ENCODE results near the gene TSKS.

DNA sequence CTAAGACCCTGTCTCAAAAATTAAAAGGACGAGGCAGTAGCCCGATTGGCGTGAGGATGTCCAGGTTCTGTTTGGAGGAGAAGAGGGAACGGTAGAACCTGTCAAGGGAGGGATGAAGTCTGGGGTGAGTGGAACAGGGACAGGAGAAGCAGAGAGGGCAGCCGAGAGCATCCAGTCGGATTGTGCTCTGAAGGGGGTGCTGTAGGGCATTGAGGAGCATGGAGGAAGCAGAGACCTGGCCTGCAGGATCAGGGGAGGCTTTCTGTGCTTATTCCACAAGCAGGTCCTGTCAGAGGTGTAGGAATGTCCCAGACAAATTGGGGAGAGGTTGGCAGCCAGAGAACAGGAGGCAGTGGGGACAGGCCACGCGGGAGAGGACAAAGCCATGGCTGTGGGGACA, 17.8 kb upstream of the TSKS start:
- TF ChIP-seq EZH2 (IDR thresholded peaks at IDR 0.05): no peak
- TF ChIP-seq, protein P1, sequence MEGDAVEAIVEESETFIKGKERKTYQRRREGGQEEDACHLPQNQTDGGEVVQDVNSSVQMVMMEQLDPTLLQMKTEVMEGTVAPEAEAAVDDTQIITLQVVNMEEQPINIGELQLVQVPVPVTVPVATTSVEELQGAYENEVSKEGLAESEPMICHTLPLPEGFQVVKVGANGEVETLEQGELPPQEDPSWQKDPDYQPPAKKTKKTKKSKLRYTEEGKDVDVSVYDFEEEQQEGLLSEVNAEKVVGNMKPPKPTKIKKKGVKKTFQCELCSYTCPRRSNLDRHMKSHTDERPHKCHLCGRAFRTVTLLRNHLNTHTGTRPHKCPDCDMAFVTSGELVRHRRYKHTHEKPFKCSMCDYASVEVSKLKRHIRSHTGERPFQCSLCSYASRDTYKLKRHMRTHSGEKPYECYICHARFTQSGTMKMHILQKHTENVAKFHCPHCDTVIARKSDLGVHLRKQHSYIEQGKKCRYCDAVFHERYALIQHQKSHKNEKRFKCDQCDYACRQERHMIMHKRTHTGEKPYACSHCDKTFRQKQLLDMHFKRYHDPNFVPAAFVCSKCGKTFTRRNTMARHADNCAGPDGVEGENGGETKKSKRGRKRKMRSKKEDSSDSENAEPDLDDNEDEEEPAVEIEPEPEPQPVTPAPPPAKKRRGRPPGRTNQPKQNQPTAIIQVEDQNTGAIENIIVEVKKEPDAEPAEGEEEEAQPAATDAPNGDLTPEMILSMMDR (IDR thresholded peaks at IDR 0.05): no peak
- no peak for TF ChIP-seq EZH2phosphoT487 (IDR thresholded peaks at IDR 0.05)
